ENCODE results near the gene KCTD3. TPM values are rescaled to one million over a fixed set of nuclear protein-coding genes. Genes with fewer than 3 reads are reported as not detected.

Gene KCTD3
- total and polyA plus RNA-seq, 2 donors (not counting 3 experiments of a cell fraction or from before 2014, with no cell fraction given) = 19.1 to 28.3 TPM

DNA sequence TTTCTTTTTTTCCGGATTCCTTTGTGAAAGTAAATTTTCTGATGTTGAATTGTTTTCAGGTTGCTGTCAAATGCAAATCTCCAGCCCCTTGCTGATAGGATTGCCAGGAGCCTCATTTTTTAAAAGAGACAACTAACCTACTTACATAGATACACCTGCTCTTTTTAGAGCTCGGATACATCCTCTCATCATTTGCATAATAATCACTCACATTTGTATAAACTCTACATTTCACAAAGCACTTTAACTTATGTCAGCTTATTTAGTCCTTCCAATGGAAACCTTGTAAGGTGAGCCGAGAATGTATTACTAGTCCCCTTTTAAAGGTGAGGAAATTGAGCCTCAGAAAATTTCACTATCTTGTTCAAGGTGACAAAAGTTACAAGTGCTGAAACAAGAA, 84.8 kb downstream of the KCTD3 start:
- Histone ChIP-seq H3K4me3 (replicated peaks in 1 of 3; ENCODE audit: insufficient read depth in 1 of 3, low read depth in 1 of 3, low read length in 3 of 3) (no peak overlapping the region), H3K4me2 (ENCODE audit: insufficient read depth, low read length) (no peak overlapping the region), H3K9ac (replicated peaks; ENCODE audit: extremely low read depth, insufficient read depth, low read length) (no peak overlapping the region), H4K20me1 (replicated peaks; ENCODE audit: control insufficient read depth, extremely low read depth, insufficient read depth, low read length) (no peaks in the 10 kb centered on the region), H3K9me1 (replicated peaks; ENCODE audit: control insufficient read depth, extremely low read depth, insufficient read depth, low read length) (no peaks in the 10 kb centered on the region), H3K9me3 (replicated peaks; ENCODE audit: control insufficient read depth, insufficient read depth, low read length) (no peaks in the 10 kb centered on the region), H3K79me2 (ENCODE audit: control insufficient read depth, insufficient read depth, low read length) (no peaks in the 10 kb centered on the region), H3K36me3 (ENCODE audit: control insufficient read depth in 2 of 2, extremely low read depth in 1 of 2, insufficient read depth in 2 of 2, low read length in 2 of 2) (no peaks in the 10 kb centered on the region), H2AFZ (ENCODE audit: low read depth, low read length) (no peak overlapping the region), H3K4me1 (ENCODE audit: control insufficient read depth, extremely low read depth, insufficient read depth, low read length) (no peaks in the 10 kb centered on the region), H3K27me3 (ENCODE audit: control insufficient read depth in 2 of 2, insufficient read depth in 2 of 2, low read length in 2 of 2) (no peaks in the 10 kb centered on the region), H3K27ac (ENCODE audit: insufficient read depth, low read depth, low read length) (no peak overlapping the region)
- dilution Hi-C loops (cut with MboI; ENCODE audit: extremely low pct_ligation_motif_present, low sequenced_read_pairs) = no loop called here
- POLR2A ChIA-PET = no interaction called here
- FAIRE-seq (no peak), DNase-seq (ENCODE audit: low read depth, low spot score) (no peak)
- TF ChIP-seq POLR2AphosphoS5 (IDR thresholded peaks at IDR 0.05; ENCODE audit: insufficient read depth, low read depth, low read length) (no peak), MYC (IDR thresholded peaks at IDR 0.05; ENCODE audit: low read depth, low read length) (no peak), CTCF (IDR thresholded peaks at IDR 0.05; ENCODE audit: extremely low read depth in 1 of 2, insufficient read depth in 1 of 2, low read depth in 1 of 2, low read length in 2 of 2) (no peak), EZH2 (IDR thresholded peaks at IDR 0.05; ENCODE audit: borderline replicate concordance, low read depth, low read length, severe bottlenecking) (no peak), JUN (IDR thresholded peaks at IDR 0.05; ENCODE audit: borderline replicate concordance, insufficient read depth, insufficient read length, low read depth) (no peak), MAX (IDR thresholded peaks at IDR 0.05; ENCODE audit: insufficient read depth, insufficient read length) (no peak), FOS (IDR thresholded peaks at IDR 0.05; ENCODE audit: borderline replicate concordance, insufficient read depth, low read length) (no peak), GATA2 (IDR thresholded peaks at IDR 0.05; ENCODE audit: insufficient read depth, insufficient read length, low read depth, low read length) (no peak), POLR2A (IDR thresholded peaks at IDR 0.05; ENCODE audit: low read depth, low read length) (no peak)
- CTCF ChIA-PET = interaction anchor here (1.0 kb wide), 1 partner anchor 9 kb away, joined by 3 read pairs; no protein-coding TSS in a partner anchor
- intact Hi-C loops (cut with micrococcal nuclease) = no loop called here
- BruUV-seq (replicated peaks) = no TSS peak
